Measurements from ENCODE around the gene CDH6.

GRCh38 chr5:31285025-31285424 lies 91.5 kb downstream of the CDH6 start:
- no peak for TF ChIP-seq EZH2 (IDR thresholded peaks at IDR 0.05)
- peak; percentile 43; the same call in 1 of the 2 replicates for TF ChIP-seq POLR2AphosphoS5 (IDR thresholded peaks at IDR 0.05; ENCODE audit: borderline replicate concordance, low read depth, low read length)

Data from SK-N-MC (cell line).